Iris pigment epithelial cell (primary cell): ENCODE results near the gene CAMSAP1.

Source experiments
- DNase-seq: peaks from one replicate; pipeline ENCODE4 v3.0.0-alpha.2; 2011; ENCODE audit warnings: low read depth

Gene CAMSAP1

GRCh38 chr9:135939351-135940265, 32.3 kb upstream of the CAMSAP1 start:
- no peak for DNase-seq

- no peak for DNase-seq
These were observed 30.5 kb upstream of the CAMSAP1 start for GRCh38 chr9:135937521-135938489.

GRCh38 chr9:135933114-135933513, 25.8 kb upstream of the CAMSAP1 start:
- DNase-seq = no peak

DNA sequence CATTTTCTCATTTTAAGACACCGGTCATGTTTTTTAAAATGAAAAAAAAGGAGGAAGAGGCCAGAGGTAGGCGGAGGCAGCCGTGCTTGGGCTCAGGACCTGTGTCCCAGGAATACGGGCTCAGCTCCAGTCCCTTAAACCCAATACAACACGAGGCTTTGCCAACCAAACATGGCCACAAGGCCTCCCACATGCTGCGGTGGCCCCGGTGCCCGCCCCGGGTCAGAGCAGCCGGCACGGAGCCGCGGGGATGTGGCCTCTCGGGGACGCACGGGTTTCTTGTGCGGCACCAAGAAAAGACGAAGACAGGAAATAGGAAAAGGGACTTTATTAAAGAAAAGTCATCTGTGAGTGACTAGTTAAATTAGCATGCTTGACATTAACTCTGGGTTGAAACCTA, 25.3 kb upstream of the CAMSAP1 start:
- no peak for DNase-seq

DNA sequence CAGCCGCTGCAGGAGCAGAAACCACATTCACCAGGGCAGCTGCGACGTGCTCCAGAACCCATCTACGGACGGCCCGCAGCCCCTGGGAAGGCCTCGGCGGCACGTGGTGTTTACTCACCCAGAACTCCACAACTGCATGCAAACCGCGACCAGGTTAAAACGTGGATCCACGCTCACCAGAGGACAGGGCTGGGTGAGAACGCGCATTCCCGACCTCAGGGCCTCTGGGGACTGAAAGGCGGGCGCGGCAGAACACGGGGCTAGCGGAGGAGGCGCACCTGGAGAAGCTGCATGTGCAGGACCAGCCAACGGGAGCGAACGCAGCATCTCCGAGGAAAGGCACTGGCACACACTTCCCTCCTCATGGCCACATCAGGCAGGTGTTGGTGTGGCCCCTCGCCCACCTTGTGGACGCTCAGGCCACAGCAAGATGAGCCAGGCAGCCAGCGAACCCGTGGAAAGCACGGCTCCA, 24.0 kb upstream of the CAMSAP1 start:
- DNase-seq = no peak

DNA sequence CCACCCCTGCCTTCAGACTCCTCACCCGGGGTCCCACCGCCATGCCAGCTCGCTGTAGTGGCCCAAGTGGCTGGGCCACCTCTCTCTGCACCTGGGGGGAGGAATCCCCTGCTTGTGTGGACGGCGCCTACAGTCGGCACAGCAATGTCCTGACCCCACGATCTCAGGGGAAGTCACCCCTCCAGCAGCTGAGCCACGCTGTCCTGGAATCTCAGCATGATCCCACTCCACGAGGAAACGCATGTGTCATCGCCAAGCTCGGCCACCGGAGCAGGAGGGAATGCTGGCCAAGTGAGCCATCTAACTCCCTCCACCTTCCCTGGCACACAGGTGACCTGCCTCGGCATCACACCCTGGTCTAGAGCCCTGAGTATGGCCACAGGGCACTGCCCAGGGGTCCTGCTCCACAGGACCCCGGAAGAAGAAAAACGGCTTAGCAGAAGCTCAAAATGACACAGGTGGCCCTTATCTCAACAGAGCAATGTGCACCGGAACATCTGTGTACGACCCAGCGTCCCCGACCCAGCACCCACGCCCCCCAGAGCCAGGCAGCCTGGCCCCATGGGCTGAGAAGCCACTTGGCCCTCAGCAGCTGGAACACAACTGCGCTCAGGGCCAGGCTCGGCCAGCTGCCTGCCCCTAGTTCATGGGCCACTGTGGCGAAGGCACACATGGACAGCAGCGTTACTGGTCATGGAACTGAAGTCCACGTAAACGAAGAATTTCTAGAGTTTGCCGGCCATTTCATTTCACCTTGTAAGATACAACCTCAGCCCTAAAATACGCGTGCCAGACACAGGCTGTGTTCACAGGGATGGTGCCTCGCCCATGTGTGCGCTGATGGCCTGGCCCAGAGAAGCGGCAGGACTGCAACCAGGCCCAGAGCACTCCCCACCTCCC, 23.4 kb upstream of the CAMSAP1 start:
- no peak for DNase-seq

DNA sequence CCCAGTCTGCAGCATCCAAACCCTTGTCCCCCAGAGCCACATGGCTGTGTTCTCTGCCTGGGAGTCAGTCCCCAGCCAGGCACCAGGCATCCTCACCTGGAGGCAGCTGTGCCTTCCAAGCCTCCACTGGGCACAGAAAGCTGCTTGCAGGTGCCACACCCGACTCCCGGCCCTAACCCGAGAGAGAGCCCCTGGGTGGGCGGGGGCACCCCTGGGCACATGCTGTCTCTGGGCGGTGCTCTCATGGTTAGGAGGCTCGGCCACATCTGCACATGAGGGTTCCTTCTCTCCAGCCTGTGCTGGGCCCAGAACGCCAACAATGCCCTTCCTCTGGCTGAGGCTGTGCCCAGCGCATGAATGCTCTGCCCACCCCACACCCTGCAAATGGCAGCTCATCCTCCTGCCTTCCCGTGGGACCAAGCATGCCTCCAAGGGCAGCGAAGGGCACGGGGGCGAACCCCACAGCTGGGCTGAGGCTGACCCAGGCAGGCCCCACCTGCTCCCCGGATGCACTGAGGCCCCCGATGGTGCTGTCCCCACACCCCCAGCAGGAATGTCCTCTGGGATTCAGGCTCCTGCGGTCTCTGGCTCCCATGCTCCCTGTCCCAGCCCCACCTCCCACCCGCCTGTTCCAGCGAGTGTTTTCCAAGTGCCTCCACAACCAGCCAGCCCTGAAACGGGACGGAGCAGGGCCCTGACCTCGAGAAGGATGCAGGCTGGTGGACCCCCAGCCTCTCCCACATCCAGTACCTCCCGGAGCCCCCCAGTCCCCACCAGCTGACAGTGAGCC, 22.5 kb upstream of the CAMSAP1 start:
- DNase-seq = no peak

GRCh38 chr9:135928731-135929655, 21.6 kb upstream of the CAMSAP1 start:
- no peak for DNase-seq

DNA sequence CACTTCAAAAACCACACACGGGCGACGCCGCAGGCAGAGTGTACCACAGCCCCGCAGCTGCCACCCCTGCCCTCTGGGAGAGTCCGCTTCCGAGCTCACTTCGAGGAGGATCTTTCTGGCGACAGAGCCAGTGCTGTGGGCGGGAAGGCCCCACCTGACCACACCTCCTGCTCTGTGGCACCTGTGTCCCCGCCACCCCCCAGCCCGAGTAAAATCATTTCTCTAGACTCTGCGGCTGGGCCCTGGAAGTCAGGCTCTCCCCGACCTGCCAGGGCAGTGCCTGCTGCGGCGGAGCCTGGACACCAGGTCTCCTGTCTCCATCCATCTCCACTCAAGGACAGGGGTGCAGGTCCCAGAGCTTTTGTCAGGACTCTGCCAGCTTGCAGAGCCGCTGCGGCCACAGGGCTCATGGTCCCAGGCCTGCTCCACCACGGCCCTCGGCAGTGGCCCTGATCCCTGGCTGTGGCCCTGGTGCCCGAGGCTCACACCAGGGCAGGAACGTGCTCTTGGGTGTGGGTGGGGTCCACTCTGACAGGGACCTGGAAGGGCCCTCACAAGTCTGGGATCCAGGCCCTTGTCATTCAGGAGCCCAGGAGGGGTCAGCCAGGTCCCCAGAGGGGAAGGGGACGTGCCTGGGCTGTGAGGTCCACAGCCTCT, 20.9 kb upstream of the CAMSAP1 start:
- DNase-seq = no peak

DNA sequence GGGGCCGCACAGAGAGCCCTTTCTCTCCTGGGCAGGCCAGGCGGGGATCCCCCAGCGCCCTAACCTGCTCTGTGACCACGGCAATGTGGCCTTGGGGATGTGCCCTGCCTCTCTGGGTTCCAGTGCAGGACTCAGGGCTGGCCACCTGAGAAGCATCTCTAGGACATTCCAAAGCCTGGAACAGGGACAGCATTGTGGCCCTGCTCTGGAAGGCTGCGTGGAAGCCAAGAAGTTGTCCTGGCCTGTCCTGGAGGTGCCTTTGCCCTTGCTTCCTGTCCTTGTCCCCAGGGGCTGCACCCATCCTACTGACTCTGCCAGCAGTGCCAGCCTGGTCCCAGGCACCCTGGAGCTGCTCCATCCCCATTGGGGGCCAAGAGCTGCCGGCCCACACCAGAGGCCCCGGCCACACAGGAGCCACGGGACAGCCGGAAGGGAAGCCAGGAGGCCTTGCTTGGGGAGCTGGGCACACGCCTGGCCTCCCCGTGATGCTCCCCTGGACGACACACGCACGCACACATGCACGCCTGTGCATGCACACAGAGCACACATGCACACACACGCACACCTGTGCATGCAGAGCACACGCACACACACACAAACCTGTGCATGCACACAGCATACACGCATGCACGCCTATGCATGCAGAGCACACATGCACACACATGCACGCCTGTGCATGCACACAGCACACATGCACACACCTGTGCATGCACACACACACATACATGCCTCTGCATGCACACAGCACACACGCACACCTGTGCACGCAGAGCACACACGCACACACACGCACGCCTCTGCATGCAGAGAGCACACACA, 20.1 kb upstream of the CAMSAP1 start:
- no peak for DNase-seq

DNA sequence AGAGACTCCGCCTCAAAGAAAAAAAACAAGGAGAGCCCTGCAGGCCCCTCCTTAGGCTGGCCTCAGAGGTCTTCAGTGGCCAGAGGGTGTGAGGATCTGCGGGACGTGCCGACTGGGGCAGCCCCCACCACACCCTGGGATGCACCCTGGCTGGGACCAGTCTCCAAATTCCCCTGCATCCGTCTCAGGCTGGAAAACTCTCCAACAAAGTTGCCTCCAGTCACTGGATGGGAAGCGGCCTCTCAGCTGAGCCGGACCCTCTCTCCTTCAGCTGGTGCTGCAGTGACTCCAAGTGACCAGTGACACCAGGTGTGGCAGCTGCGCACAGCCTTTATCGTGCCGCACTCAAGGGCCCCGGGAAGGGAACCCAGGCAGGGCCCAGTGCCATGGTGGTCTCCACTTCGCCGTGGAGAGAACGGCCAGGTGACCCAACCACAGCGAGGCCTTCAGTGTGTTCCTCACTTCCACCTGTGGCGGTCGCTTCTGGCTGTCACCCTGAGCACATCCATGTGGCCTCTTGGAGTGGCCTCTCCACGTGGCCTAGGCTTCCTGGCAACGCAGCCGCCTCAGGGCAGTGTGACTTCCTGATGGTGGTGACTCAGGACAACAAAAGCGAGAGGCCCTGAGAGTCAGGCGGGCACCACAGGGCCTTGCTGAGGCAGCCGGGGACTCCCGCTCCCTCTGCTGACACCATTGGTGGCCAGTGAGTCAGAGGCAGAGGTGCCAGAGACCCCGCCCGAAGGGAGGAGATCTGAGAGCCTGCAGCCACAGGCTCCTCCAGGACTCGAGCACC, 19.3 kb upstream of the CAMSAP1 start:
- DNase-seq = peak; percentile 65

GRCh38 chr9:135925496-135926133, 18.3 kb upstream of the CAMSAP1 start:
- peak; percentile 36 for DNase-seq

- DNase-seq = no peak
These were observed 17.4 kb upstream of the CAMSAP1 start for GRCh38 chr9:135924628-135925338.

DNA sequence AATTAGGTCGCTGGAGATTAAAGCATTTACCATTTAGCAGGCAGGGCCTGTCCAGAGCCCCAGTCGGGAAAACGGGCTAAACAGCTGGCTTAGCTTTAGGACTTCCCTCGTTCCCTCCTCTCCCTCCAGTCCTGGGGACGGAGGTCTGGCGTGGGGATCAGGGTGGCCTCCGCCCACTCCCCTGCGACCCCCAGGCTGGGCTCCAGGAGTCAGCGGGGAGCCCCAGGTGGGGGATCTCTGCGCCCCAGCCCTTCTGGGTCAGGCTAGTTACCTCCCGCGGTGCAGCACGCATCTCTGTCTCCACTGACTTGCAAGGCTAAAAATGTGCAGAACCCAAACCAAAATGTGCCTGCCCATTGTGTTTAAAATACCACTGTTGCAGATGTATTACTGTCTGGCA, 16.2 kb upstream of the CAMSAP1 start:
- no peak for DNase-seq

GRCh38 chr9:135921749-135922310, 14.5 kb upstream of the CAMSAP1 start:
- DNase-seq = no peak
